Measurements from ENCODE around the gene CD276.

CD276 gene

GRCh38 chr15:73756947-73757513 lies 72.8 kb downstream of the CD276 start:
- H3K79me2 ChIP-seq (ENCODE audit: control insufficient read depth, low read length): no peaks in the 10 kb centered on the region
- H3F3A ChIP-seq (ENCODE audit: control insufficient read depth, insufficient read depth): no peaks in the 10 kb centered on the region
- H3K4me1 ChIP-seq (ENCODE audit: control insufficient read depth, low read length): no peaks in the 10 kb centered on the region
- no peak for TF ChIP-seq CTCF (IDR thresholded peaks at IDR 0.05; ENCODE audit: low read depth, low read length, poor library complexity, severe bottlenecking)
- TF ChIP-seq EZH2phosphoT487 (IDR thresholded peaks at IDR 0.05; ENCODE audit: borderline replicate concordance, low read length): no peak
- H3K9me3 ChIP-seq (ENCODE audit: control insufficient read depth, insufficient read depth, low read length): no peaks in the 10 kb centered on the region
- no peaks in the 10 kb centered on the region for H3K9me2 ChIP-seq (replicated peaks; ENCODE audit: control insufficient read depth, low read length)
- H3K4me3 ChIP-seq (ENCODE audit: low read length): no peak overlapping the region
- no peaks in the 10 kb centered on the region for H4K20me1 ChIP-seq (ENCODE audit: control insufficient read depth, insufficient read depth, low read depth, low read length)
- H3K27ac ChIP-seq (ENCODE audit: low read depth, low read length): no peak overlapping the region
- H3K4me2 ChIP-seq (ENCODE audit: low read length): no peak overlapping the region
- peaks cover 8% of the 10 kb centered on the region; the same call in 1 of the 2 replicates for H3K27me3 ChIP-seq (ENCODE audit: control insufficient read depth, low read length)
- H3K36me3 ChIP-seq (ENCODE audit: control insufficient read depth, low read length): no peaks in the 10 kb centered on the region

GRCh38 chr15:73757571-73757970 lies 73.4 kb downstream of the CD276 start:
- Histone ChIP-seq H3K27me3 (ENCODE audit: control insufficient read depth, low read length) (peaks cover 10% of the 10 kb centered on the region; the same call in 1 of the 2 replicates), H3K27ac (ENCODE audit: low read depth, low read length) (no peak overlapping the region), H3K4me1 (ENCODE audit: control insufficient read depth, low read length) (no peaks in the 10 kb centered on the region), H3K79me2 (ENCODE audit: control insufficient read depth, low read length) (no peaks in the 10 kb centered on the region), H3K4me2 (ENCODE audit: low read length) (no peak overlapping the region), H3K9me2 (replicated peaks; ENCODE audit: control insufficient read depth, low read length) (no peaks in the 10 kb centered on the region), H3K36me3 (ENCODE audit: control insufficient read depth, low read length) (no peaks in the 10 kb centered on the region), H3K9me3 (ENCODE audit: control insufficient read depth, insufficient read depth, low read length) (no peaks in the 10 kb centered on the region), H4K20me1 (ENCODE audit: control insufficient read depth, insufficient read depth, low read depth, low read length) (no peaks in the 10 kb centered on the region), H3F3A (ENCODE audit: control insufficient read depth, insufficient read depth) (no peaks in the 10 kb centered on the region), H3K4me3 (ENCODE audit: low read length) (no peak overlapping the region)
- no peak for TF ChIP-seq EZH2phosphoT487 (IDR thresholded peaks at IDR 0.05; ENCODE audit: borderline replicate concordance, low read length)
- no peak for TF ChIP-seq CTCF (IDR thresholded peaks at IDR 0.05; ENCODE audit: low read depth, low read length, poor library complexity, severe bottlenecking)

GRCh38 chr15:73758461-73758860 lies 74.3 kb downstream of the CD276 start:
- Histone ChIP-seq H3K79me2 (ENCODE audit: control insufficient read depth, low read length) (no peaks in the 10 kb centered on the region), H3K4me3 (ENCODE audit: low read length) (no peak overlapping the region), H3K27ac (ENCODE audit: low read depth, low read length) (no peak overlapping the region), H3K4me1 (ENCODE audit: control insufficient read depth, low read length) (no peaks in the 10 kb centered on the region), H3K36me3 (ENCODE audit: control insufficient read depth, low read length) (no peaks in the 10 kb centered on the region), H3K9me2 (replicated peaks; ENCODE audit: control insufficient read depth, low read length) (no peaks in the 10 kb centered on the region), H3K27me3 (ENCODE audit: control insufficient read depth, low read length) (peaks cover 11% of the 10 kb centered on the region; the same call in 1 of the 2 replicates), H4K20me1 (ENCODE audit: control insufficient read depth, insufficient read depth, low read depth, low read length) (no peaks in the 10 kb centered on the region), H3K9me3 (ENCODE audit: control insufficient read depth, insufficient read depth, low read length) (no peaks in the 10 kb centered on the region), H3K4me2 (ENCODE audit: low read length) (no peak overlapping the region), H3F3A (ENCODE audit: control insufficient read depth, insufficient read depth) (no peaks in the 10 kb centered on the region)
- TF ChIP-seq CTCF (IDR thresholded peaks at IDR 0.05; ENCODE audit: low read depth, low read length, poor library complexity, severe bottlenecking) (no peak), EZH2phosphoT487 (IDR thresholded peaks at IDR 0.05; ENCODE audit: borderline replicate concordance, low read length) (no peak)

Measured in DOHH2 (cell line).